LHCN-M2 (cell line): Measurements from ENCODE around the gene RXYLT1. TPM values are rescaled to one million over a fixed set of nuclear protein-coding genes. Genes with fewer than 3 reads are reported as not detected.
"Not testable (repeated sequence)": the region's sequence is repeated elsewhere in the genome, so short reads cannot be mapped to it uniquely, and the experiment has no call there.

Source experiments
- DNase-seq: peaks from one replicate; pipeline ENCODE4 v3.0.0-alpha.2; 2012; ENCODE audit warnings: low read depth
- polyA plus RNA-seq: library from polyadenylated mRNA; unstranded; fragments of >200 nt; gene quantifications from one replicate; pipeline ENCODE4 v1.2.1, GENCODE V29; 2012; ENCODE audit warnings: missing spikeins
- total RNA-seq: library from RNA; depleted of rRNA; stranded (reverse); fragments of >200 nt; gene quantifications from 2 replicates; pipeline ENCODE4 v1.2.3, GENCODE V29; 2014; rRNA removed

The RXYLT1 gene, protein sequence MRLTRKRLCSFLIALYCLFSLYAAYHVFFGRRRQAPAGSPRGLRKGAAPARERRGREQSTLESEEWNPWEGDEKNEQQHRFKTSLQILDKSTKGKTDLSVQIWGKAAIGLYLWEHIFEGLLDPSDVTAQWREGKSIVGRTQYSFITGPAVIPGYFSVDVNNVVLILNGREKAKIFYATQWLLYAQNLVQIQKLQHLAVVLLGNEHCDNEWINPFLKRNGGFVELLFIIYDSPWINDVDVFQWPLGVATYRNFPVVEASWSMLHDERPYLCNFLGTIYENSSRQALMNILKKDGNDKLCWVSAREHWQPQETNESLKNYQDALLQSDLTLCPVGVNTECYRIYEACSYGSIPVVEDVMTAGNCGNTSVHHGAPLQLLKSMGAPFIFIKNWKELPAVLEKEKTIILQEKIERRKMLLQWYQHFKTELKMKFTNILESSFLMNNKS
- total RNA-seq, result 30.6 and 32.9 TPM in 2 replicates
- 10.6 TPM for polyA plus RNA-seq

DNA sequence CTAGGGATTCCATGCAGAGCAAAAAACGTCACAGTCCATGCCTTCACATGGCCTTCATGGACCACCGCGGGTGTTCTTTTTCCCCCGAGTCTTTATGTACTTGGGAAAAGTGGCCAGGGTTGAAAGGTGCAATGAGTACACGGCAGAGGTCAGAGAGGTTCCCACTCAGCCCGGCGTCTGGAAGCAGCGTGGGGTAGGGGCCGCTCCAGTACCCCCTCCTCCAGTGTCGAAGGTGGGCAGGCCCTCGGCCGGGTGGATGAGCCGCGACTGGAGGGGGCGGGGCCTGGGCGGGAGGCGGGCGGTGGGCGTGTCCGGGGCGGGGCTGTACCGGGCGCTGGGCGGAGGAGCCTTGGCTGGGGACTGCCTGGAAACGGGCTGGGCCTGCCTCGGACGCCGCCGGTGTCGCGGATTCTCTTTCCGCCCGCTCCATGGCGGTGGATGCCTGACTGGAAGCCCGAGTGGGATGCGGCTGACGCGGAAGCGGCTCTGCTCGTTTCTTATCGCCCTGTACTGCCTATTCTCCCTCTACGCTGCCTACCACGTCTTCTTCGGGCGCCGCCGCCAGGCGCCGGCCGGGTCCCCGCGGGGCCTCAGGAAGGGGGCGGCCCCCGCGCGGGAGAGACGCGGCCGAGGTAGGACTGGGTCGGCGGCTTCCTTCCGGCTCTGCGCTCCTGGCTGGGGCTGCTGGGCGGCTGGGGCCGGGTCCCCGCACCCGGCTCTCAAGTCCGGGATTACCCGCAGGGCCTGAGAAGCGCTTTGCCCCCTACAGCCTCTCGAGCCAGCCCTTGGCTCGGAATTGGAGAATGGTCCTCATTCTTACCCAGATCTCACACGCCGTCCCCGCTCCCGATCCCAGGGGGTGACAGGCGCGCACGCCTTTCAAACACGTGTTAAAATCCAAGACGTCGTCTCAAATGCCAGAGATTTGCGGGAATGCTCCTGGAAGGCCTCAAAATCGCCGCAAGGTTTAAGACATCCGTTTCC lies at the start of gene RXYLT1:
TSS of gene RXYLT1 (plus strand) at position 412 of the 984 bp plus-strand sequence. CDS start at position 464, 52 bp downstream.
- DNase-seq, result peak; percentile 70

DNA sequence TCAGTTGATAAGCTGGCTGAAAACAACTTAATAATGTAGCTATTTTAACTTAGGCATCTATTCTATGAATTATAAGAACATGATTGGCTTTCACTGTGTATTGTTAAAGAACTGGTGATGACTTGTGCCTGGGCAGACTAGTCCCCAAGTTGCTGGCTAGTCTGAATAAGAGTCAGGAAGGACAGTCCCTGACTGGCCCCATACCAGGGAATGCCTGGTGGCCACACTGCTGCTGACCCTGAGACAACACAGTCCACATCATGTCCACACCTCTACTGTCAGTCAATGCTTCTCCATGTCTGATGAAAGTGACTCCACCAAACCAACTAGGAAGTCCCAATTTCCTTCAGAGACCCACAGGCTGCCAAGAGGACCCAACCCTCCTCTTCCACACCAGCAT lies 46.9 kb upstream of the RXYLT1 start:
- DNase-seq, result not testable (repeated sequence)

DNA sequence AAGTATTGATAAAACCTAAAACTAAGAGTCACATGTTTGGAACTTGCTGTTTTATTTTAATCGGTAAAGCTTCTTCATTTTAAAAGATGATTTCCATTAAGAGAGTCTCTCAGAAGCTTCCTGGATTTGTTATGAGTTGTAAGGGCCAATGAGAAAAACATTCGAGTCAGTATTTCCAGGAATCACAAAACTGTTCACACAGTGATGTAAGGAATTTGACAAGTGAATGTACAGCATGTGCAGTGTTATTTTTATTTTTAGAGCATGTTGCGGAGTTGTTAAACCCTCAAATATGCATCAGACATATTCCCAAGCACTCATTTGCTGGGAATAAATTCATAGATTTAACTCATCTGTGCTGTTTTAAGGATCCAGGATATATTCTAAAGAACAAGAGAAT lies 46.1 kb upstream of the RXYLT1 start:
- DNase-seq, result not testable (repeated sequence)

DNA sequence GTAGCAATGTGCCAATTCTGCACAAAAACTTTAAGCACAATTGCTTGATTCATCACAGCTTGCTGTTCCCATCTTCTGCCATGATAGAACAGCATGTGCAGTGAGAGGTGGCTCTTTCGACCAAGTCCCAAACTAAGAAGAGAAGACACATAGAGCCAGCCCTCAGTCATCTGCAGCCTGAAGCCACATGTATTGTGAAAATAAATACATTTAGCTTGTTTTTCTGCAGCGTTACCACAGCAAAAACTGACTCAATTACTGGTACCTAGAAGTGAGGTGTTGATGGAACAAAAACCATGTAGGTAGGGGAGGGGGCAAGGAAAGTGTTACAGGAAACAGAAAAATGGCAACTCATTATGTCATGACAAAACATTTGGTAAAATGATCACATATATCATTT lies 39.2 kb upstream of the RXYLT1 start:
- DNase-seq, result not testable (repeated sequence)

DNA sequence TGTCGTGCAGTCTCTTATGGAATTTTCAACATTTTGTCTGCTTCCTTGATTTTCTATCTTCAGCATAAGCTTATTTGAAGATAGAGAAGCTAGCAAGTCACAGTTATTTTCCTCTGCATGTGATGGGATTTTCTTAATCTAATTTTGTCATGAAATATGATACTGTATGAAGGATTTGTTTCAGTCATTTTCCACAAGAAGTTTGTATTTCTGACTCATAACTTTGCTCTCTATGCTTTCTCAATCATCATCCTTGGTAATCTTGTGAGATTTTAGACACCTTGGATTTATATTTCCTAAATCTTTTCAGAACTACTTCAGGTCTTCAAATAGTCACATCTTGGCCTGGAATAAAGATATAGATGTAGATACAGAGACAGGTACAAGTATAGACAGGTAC lies 38.3 kb upstream of the RXYLT1 start:
- peak; percentile 32 for DNase-seq

DNA sequence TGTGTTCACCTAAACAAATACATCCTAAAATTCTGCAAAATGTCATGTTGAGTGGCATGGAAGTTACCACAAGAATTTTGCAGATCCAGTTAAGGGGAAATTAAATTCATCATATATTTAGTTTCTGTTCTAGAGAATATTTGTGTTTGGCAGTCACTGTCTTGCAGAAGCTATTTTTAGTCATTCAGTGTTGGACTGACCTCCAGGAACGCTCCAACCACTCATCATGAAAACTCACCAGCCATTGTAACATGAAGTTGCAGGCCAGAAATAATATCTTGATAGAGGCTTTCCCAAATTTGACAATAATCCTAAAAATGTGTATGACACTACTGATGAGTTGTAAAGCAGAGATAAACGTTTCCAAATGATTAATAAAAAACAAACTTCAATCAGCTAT lies 35.6 kb upstream of the RXYLT1 start:
- peak; percentile 12 for DNase-seq

DNA sequence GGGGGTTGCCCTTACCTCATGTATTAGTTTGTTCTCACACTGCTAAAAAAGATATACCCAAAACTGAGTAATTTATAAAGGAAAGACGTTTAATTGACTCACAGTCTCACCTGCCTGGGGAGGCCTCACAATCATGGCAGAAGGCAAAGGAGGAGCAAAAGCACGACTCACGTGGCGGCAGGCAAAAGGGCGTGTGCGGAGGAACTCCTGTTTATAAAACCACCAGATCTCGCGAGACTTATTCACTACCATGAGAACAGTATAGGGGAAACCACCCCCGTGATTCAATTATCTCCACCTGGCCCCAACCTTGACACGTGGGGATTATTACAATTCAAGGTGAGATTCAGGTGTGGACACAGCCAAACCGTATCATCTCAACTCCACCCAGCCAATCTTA lies 33.2 kb upstream of the RXYLT1 start:
- DNase-seq, result not testable (repeated sequence)

DNA sequence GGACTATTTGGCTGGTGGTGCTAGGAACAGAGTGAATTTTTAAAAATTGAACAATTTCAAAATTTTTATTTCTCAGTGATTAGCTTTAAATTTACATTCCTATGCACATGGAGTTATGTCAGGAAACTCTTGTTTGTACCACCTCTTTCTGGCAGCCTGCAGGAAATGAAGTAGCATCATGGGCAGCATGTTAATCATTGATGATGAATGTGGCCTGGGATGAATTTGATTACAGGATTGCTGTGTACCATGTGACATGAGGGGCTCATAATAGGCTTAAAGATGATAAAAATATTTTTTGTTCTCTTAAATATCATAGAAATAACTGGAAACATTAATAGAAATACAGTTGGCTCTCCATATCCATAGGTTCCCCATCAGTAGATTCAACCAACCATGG lies 32.6 kb upstream of the RXYLT1 start:
- DNase-seq, result not testable (repeated sequence)

DNA sequence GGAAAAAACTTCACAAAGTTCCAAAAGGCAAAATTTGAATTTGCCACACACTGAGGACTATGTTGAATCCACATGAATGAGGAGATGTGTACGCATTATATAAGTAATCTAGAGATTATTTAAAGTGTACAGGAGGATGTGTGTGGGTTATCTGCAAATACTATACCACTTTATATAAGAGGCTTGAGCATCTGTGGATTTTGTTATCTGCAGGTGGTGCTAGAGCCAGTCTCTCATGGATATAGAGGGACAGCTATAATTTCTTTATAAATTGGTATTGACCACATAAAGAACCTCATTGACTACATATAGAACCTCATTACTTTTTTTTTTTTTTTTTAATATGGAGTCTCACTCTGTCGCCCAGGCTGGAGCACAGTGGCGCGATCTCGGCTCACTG lies 32.2 kb upstream of the RXYLT1 start:
- DNase-seq, result no peak

DNA sequence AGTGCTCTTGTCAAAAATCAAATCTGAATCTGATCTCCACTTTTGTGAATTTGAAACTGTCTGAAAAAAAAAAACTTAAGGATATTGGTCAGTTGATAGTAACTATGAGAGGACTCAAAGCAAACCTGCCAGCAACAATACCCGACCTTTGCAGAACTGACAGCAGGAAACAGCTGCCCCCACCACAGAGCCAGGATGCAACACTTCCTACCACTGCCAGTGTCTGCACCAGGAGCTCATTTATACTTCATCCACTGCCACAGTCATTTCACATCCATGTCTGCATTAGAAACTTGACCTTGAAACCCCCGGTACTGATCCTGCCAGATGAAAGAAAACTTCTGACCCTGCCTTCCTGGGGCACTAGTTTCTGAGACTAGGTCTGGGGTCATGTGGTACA lies 27.4 kb upstream of the RXYLT1 start:
- DNase-seq, result peak; percentile 26

DNA sequence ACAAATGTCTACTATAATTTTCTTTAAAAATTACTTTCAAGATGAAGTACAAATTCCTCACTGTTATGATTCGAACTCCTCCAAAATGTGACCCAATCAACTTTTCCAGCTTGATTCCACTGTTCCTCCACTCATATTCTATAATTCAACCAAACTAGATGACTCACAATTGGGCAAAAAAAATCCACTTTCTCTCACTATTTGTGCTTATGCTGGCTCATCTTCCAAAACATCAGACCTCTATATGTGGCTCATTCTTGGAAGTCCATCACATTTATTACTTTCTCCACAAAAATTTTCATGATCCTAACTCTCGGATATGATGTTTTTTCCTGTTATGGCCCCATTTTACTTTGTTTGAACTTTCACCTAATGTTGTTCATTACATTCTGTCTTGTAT lies 26.9 kb upstream of the RXYLT1 start:
- DNase-seq, result peak; percentile 2

DNA sequence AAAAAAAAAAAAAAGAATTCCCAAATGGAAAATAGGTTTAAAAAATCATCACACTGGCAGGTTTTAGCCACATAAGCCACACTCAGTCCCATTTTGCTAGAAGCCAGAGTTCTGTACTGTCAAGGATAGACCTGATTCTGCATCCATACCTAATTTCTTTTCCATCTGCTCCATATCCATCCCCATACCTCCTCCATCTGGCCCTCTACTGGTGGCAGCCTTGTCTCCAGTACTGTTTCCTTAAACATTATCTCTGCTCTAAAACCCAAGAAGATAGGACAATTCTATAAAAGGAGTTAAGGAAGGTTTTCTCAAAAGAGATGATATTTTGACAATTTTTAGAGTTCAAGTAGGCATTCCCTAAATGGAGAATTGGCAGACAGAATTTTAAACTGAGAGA lies 26.0 kb upstream of the RXYLT1 start:
- peak; percentile 8 for DNase-seq

DNA sequence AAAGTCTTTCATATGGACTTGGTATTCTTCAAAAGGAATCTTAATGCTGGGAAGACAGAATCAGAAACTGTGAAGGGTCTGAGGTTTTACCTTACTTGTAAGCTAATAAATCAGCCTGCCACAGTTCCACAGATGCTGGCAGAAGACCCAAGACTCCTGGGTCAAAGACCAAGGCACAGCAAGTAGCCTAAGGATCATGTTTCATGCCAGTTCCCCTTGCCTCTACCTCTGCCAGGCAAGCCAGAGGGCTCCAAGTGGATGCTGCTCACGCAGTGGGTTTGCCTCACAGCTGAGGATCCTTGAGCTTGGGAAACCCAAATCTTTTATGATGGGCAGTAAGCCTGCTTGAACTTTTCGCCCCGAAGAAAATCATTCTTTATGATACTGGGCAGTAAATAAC lies 15.2 kb upstream of the RXYLT1 start:
- no peak for DNase-seq

DNA sequence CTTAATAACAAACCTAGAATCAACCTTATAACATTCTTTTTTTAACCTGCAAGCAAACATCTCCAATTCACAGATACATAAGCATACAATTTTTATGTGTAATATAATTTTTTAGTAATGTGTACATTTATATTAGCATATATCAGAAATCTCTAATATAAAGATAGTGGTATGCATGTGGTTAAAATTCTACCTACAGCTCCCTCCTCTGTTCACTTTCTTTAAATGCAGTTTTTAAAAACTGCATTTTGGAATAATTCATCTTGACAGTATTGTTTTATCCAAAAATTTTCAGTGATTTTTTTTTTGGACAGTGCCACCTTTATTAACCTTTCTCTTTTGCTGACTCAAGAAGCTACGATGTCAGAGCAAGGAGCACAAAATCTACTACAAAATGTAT lies 13.2 kb upstream of the RXYLT1 start:
- DNase-seq, result no peak

DNA sequence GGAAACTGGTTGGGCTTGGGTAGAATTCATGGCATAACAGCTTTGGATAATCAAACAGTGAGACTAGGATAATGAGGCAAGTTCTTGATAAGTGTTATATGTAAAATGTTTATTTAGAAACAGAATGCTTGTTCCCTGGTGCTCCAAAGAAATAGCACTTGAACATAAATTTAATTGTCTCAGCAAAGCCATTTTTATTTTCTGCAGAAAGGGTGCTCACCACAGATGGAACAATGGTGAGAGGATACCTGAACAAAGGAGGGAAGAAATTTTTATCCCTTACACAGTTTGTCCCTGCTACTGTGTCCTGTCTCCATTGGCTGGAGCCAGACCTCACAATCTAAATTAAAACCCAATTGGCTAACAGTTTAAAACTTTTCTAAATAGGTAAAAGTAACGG lies 9.3 kb upstream of the RXYLT1 start:
- DNase-seq, result no peak

DNA sequence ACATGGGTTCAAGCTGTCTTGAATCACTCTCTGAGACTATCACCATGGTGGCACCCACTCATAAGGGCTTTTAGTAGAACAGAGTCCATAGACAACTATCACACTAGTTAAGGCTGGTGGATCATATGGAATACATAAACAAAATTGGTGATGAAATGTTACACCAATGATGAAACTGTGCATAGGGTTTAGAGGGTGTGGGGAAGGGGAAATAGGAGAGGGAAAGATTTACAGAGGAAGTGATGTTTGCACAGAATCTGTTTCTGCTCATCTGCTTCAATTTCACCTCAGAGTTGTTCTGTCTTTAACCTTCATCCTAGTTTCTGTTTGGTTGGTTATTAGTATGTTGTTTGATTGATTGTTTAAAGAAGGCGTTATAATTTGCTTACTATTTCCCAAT lies 2.4 kb upstream of the RXYLT1 start:
- DNase-seq, result no peak

DNA sequence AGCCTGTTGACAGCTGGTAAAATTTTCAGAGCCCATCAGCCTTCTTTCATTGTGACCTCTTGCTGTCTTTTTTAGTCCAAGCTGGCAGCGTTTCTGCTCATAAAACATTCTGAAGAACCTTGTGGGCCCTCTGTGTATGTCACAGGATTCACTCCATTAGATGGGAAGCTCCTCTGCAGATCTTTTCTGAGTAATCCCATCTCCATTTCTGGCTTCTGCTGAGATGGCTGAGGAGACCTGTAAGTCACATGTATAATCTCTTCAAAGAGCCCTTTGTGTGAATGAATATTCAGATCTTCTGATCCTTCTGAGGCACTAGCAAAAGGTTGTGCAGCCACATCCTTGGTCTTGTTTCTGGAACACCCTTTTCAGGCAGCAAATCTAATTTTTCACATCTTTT lies 2.8 kb downstream of the RXYLT1 start:
- no peak for DNase-seq

DNA sequence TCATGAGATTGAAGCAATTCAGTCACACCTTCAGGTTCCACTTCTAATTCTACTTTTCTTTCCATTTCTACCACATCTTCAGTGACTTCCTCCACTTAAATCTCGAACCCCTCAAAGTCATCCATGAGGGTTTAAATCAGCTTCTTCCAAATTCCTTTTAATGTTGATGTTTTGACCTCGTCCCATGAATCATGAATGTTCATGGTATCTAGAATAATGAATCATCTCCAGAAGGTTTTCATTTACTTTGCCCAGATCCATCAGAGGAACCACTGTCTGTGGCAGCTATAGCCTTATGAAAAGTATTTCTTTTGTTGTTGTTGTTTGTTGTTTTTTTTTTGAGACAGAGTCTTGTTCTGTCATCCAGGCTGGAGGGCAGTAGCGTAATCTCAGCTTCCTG lies 7.6 kb downstream of the RXYLT1 start:
- peak; percentile 31 for DNase-seq

DNA sequence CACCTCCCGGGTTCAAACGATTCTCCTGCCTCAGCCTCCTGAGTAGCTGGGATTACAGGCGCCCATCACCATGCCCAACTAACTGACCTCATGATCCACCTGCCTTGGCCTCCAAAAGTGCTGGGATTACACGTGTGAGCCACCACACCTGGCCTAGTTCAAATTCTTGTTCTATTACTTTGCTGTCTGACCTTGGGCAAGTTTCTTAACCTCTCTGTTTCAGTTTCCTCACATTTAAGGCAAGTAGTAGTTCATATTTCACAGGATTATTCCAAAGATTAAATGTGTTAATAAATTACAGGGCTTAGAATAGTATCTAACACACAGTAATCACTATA lies 10.9 kb downstream of the RXYLT1 start:
- no peak for DNase-seq

DNA sequence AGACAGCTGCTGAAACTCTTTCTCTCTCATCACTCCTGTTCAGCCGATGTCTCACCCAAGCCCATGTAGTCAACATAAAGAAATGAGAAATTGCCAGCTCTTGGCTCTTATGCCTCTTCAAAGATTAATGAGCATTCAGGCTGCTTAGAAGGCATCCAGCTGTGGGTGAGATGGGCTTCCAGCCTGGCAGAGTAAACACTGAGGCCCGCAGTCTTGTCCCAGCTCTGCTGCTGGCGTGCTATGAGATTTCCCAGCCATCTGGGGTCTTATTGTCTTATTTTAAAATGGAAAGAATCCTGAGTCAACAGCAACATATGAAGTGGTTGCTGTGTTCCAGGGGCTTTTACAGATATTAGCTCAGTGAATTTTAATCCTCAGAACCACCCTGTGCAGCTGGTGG lies 12.6 kb downstream of the RXYLT1 start:
- DNase-seq, result peak; percentile 10

DNA sequence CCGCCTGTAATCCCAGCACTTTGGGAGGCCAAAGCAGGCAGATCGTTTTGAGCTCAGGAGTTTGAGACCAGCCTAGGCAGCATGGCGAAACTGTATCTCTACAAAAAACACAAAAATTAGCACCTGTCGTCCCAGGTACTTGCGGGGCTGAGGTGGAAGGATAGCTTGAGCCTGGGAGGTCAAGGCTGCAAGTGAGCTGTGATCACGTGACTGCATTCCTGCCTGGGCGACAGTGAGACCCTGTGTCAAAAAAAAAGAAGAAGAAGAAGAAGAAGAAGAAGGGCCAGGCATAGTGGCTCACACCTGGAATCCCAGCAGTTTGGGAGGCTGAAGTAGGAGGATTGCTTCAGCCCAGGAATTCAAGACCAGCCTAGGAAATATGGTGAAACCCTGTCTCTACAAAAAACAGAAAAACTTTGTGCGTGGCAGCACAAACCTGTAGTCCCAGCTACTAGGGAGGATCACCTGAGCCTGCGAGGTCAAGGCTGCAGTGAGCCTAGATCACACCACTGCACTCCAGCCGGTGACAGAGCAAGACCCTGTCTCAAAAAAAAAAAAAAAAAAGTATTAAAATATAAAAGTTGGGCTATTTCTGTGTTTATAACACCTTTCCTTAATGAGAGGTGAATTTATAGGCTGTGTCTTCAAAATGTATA lies 15.5 kb downstream of the RXYLT1 start:
- DNase-seq, result no peak

DNA sequence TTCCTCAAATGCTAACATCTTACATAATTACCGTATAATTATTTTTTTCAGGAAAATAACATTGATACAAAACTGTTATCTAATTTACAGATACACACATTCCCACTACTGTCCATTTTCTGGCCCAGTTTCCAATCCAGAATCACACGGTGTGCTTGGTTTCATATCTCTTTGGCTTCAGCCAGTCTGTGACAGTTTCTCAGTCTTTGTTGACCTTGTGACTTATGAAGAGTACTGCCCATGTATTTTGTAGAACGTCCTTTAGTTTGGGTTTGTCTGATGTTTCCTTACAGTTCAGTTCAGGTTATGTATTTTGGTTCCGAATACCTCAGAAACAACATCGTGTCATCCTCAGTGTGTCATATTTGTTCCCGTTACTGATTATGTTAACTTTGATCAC lies 16.2 kb downstream of the RXYLT1 start:
- no peak for DNase-seq
